Upper lobe of right lung (tissue), 1 donor: ENCODE data around the gene LPP. TPM values are rescaled to one million over a fixed set of nuclear protein-coding genes. Genes with fewer than 3 reads are reported as not detected.

Experiments
- ATAC-seq: fragments of 200-7000 bp; cut with Tn5 transposase; one replicate; pipeline ENCODE4 v1.9.1; 2020; ENCODE audit warnings: mild to moderate bottlenecking, moderate library complexity
- DNase-seq: peaks from one replicate; pipeline ENCODE4 v3.0.0-alpha.2; 2020
- H3K27ac ChIP-seq: fragments of 200-600 bp; one replicate; pipeline ENCODE4 v1.8.0; 2022
- H3K27me3 ChIP-seq: fragments of 200-600 bp; one replicate; pipeline ENCODE4 v1.8.0; 2022; ENCODE audit warnings: mild to moderate bottlenecking
- H3K36me3 ChIP-seq: fragments of 200-600 bp; one replicate; pipeline ENCODE4 v1.8.0; 2022
- H3K4me1 ChIP-seq: fragments of 200-600 bp; one replicate; pipeline ENCODE4 v1.8.0; 2022
- H3K4me3 ChIP-seq: fragments of 200-600 bp; one replicate; pipeline ENCODE4 v1.8.0; 2022; ENCODE audit warnings: mild to moderate bottlenecking
- H3K9me3 ChIP-seq: fragments of 200-600 bp; one replicate; pipeline ENCODE4 v1.8.0; 2022
- intact Hi-C: fragments of 100-400 bp; cut with DNase I; formaldehyde crosslinking; loops from one replicate; pipeline ENCODE4 v1.11.0; 2022
- total RNA-seq: library from RNA; stranded (reverse); fragmentation: NEBNext Ultra II Directional; extraction: Animal tissue kit (Norgen Biotek cat#: 25700); gene quantifications from one replicate; pipeline ENCODE4 v1.2.1, GENCODE V29; 2021
- TF ChIP-seq, protein P1 (sequence below): fragments of 200-600 bp; IDR thresholded peaks from one replicate; pipeline ENCODE4 v1.8.0; 2022; ENCODE audit warnings: antibody characterized with exemption
- donor health status: DM: no; HTN: yes; CAD: no; lungs with severe emphysema.

Gene LPP
- total RNA-seq, 1 donor from 2014 or later: 191 TPM

GRCh38 chr3:188712991-188713390 is 559.0 kb downstream of the LPP start:
- DNase-seq (no peak), ATAC-seq (peak; percentile 29)
- TF ChIP-seq, protein P1, sequence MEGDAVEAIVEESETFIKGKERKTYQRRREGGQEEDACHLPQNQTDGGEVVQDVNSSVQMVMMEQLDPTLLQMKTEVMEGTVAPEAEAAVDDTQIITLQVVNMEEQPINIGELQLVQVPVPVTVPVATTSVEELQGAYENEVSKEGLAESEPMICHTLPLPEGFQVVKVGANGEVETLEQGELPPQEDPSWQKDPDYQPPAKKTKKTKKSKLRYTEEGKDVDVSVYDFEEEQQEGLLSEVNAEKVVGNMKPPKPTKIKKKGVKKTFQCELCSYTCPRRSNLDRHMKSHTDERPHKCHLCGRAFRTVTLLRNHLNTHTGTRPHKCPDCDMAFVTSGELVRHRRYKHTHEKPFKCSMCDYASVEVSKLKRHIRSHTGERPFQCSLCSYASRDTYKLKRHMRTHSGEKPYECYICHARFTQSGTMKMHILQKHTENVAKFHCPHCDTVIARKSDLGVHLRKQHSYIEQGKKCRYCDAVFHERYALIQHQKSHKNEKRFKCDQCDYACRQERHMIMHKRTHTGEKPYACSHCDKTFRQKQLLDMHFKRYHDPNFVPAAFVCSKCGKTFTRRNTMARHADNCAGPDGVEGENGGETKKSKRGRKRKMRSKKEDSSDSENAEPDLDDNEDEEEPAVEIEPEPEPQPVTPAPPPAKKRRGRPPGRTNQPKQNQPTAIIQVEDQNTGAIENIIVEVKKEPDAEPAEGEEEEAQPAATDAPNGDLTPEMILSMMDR: no peak
- Histone ChIP-seq H3K4me1 (peaks cover 18% of the 10 kb centered on the region), H3K27ac (no peak overlapping the region), H3K9me3 (no peaks in the 10 kb centered on the region), H3K27me3 (no peaks in the 10 kb centered on the region), H3K4me3 (no peak overlapping the region), H3K36me3 (no peaks in the 10 kb centered on the region)
- intact Hi-C loops: no loop called here

DNA sequence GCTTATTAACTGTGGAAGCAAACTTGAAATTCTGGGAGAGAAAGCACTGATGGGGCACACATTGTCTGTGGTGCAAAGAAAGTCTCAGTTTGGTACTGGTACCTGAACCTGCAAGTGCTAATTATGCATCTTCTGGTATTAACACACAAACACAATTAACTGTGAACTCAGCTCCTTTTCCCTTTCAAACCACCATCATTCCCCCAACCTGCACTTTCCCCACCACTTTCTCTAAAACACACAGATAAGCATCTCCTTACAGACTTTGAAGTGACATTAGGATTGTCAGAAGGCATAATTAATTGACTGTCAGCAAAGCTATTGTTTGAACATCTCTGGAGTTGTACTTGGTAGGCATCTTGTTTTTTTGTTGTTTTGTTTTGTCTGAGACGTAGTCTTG is 565.6 kb downstream of the LPP start:
- ATAC-seq (no peak), DNase-seq (no peak)
- Histone ChIP-seq H3K4me1 (no peaks in the 10 kb centered on the region), H3K27ac (no peak overlapping the region), H3K9me3 (no peaks in the 10 kb centered on the region), H3K4me3 (no peak overlapping the region), H3K27me3 (no peaks in the 10 kb centered on the region), H3K36me3 (no peaks in the 10 kb centered on the region)
- intact Hi-C loops: no loop called here
- TF ChIP-seq, protein P1: no peak

DNA sequence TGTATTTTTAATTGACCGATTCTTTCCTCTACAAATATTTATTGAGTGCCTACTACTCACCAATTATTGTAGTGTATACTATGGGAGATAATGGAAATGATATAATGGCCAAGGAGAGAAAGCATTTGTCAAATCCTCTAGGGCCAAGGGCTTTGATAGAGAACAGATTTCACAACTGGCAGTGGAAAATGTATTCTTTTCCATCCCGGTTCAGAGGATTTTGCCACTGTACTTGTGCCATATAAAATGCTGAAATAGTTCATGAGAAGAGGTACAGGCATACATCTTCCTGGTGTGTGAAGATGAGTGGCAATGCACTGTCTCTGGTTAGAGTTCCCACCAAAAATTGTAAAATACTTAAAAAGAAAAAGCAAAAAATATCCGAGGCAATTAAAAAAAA is 566.3 kb downstream of the LPP start:
- Histone ChIP-seq H3K4me1 (no peaks in the 10 kb centered on the region), H3K36me3 (no peaks in the 10 kb centered on the region), H3K9me3 (no peaks in the 10 kb centered on the region), H3K27me3 (no peaks in the 10 kb centered on the region), H3K27ac (no peak overlapping the region), H3K4me3 (no peak overlapping the region)
- no peak for DNase-seq
- ATAC-seq: no peak
- intact Hi-C loops: no loop called here
- TF ChIP-seq, protein P1: no peak

DNA sequence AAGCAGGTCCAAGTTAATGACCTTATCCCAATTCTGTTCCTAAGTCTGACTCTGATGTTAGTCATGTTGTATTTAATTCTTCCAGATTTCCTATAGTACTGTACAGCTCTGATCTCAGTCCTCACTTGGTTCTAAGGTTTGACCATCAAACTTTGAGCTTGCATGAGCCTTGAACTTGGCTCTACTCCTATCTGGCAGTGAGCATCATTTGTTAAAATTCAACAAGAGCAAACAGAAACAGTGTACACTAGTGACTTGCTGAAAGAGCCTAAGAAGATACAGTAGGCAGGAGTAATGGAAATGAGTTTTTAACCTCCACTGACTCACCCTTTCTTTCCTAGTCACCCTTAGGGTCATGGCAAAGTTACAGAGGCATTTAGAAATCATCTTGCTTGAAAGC is 566.7 kb downstream of the LPP start:
- H3K4me3 ChIP-seq: no peak overlapping the region
- ATAC-seq: no peak
- TF ChIP-seq, protein P1: no peak
- no peaks in the 10 kb centered on the region for H3K27me3 ChIP-seq
- H3K9me3 ChIP-seq: no peaks in the 10 kb centered on the region
- DNase-seq: no peak
- H3K27ac ChIP-seq: no peak overlapping the region
- no peaks in the 10 kb centered on the region for H3K36me3 ChIP-seq
- intact Hi-C loops: no loop called here
- H3K4me1 ChIP-seq: no peaks in the 10 kb centered on the region

DNA sequence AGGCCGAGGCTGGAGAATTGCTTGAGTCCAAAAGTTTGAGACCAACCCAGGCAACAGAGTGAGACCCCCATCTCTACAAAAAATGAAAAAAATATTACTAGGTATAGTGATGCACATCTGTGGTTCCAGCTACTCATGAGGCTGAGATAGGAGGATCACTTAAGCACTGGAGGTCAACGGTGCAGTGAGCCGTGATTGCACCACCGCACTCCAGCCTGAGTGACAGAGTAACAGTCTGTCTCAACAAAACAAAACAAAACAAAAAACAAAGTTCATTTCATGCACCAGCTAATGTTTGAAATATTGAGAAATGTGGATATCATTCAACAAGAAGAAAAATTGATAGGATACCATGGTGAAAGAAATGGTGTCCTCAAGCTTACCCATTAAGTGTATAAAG is 567.4 kb downstream of the LPP start:
- Histone ChIP-seq H3K27ac (no peak overlapping the region), H3K4me3 (no peak overlapping the region), H3K36me3 (no peaks in the 10 kb centered on the region), H3K27me3 (no peaks in the 10 kb centered on the region), H3K9me3 (no peaks in the 10 kb centered on the region), H3K4me1 (no peaks in the 10 kb centered on the region)
- no peak for DNase-seq
- ATAC-seq: no peak
- intact Hi-C loops: no loop called here
- TF ChIP-seq, protein P1: no peak

DNA sequence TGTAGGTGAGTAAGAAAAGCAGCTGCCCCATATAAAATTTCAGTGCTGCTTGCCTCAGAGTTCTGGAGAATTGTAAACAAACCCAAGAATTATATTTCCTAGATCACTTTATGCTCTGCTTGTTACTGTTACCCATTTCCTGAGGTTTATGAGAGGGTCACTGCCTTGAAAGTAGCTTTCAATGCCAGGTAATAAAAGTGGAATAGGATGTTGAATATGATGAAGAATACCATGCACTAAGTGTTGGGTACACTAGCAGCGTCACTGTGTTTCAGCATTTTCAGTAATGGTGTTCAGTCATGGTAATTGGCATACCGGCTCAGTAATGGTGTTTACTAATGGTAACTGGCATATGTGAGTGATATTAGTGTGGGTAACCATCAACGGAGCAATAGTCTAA is 568.0 kb downstream of the LPP start:
- intact Hi-C loops: no loop called here
- H3K27me3 ChIP-seq: no peaks in the 10 kb centered on the region
- no peaks in the 10 kb centered on the region for H3K36me3 ChIP-seq
- ATAC-seq (no peak), DNase-seq (no peak)
- TF ChIP-seq, protein P1: no peak
- no peak overlapping the region for H3K4me3 ChIP-seq
- H3K27ac ChIP-seq: no peak overlapping the region
- H3K4me1 ChIP-seq: no peaks in the 10 kb centered on the region
- no peaks in the 10 kb centered on the region for H3K9me3 ChIP-seq
